Mesothelial cell of epicardium (in vitro differentiated cells): ENCODE measurements around the gene PPARGC1A. TPM values are rescaled to one million over a fixed set of nuclear protein-coding genes. Genes with fewer than 3 reads are reported as not detected.

Experiments used
- DNase-seq, 2 experiments: peaks; one replicate each; pipeline ENCODE4 v3.0.0; 2021; ENCODE audit warnings: low spot score in 2 of 2; ENCODE audit not compliant: unreplicated experiment in 2 of 2
- H3K27ac Mint-ChIP-seq: 2 replicates; pipeline ENCODE4 v1.8.0; 2021; ENCODE audit warnings: mixed read lengths
- H3K27me3 Mint-ChIP-seq: 2 replicates; pipeline ENCODE4 v1.8.0; 2021; ENCODE audit warnings: low read depth, mixed read lengths
- H3K36me3 Mint-ChIP-seq: 2 replicates; pipeline ENCODE4 v1.8.0; 2021; ENCODE audit warnings: mixed read lengths
- H3K4me1 Mint-ChIP-seq: 2 replicates; pipeline ENCODE4 v1.8.0; 2021; ENCODE audit warnings: mixed read lengths
- H3K4me3 Mint-ChIP-seq: 2 replicates; pipeline ENCODE4 v1.8.0; 2021; ENCODE audit warnings: mild to moderate bottlenecking, moderate library complexity, mixed read lengths
- H3K9me3 Mint-ChIP-seq: 2 replicates; pipeline ENCODE4 v1.8.0; 2021; ENCODE audit warnings: mixed read lengths
- CTCF ChIP-seq: fragments of 200-600 bp; sonication (generic); IDR thresholded peaks from one replicate; pipeline ENCODE4 v1.5.0; 2021; ENCODE audit warnings: antibody characterized with exemption; ENCODE audit not compliant: unreplicated experiment
- total RNA-seq: library from RNA; stranded (reverse); gene quantifications from 3 replicates; pipeline ENCODE4 v1.2.1, GENCODE V29; 2021

The PPARGC1A gene
- total RNA-seq, 1 donor from 2014 or later = 3.7 TPM

- H3K36me3 Mint-ChIP-seq = no peaks in the 10 kb centered on the region
- no peak overlapping the region for H3K27ac Mint-ChIP-seq
- H3K9me3 Mint-ChIP-seq = no peaks in the 10 kb centered on the region
- no peak for DNase-seq
- H3K4me1 Mint-ChIP-seq = no peaks in the 10 kb centered on the region
- H3K27me3 Mint-ChIP-seq = no peaks in the 10 kb centered on the region
- TF ChIP-seq CTCF = no peak
- H3K4me3 Mint-ChIP-seq = no peak overlapping the region
Observed at GRCh38 chr4:23860919-23861318, 28.9 kb downstream of the PPARGC1A start.

GRCh38 chr4:23857367-23857959, 32.4 kb downstream of the PPARGC1A start:
- H3K27me3 Mint-ChIP-seq = peaks cover under 1% of the 10 kb centered on the region
- H3K27ac Mint-ChIP-seq = no peak overlapping the region
- no peaks in the 10 kb centered on the region for H3K9me3 Mint-ChIP-seq
- H3K4me1 Mint-ChIP-seq = peaks cover 12% of the 10 kb centered on the region
- no peak overlapping the region for H3K4me3 Mint-ChIP-seq
- no peaks in the 10 kb centered on the region for H3K36me3 Mint-ChIP-seq
- no peak for DNase-seq
- TF ChIP-seq CTCF = no peak

GRCh38 chr4:23856630-23857029, 33.2 kb downstream of the PPARGC1A start:
- no peak for DNase-seq
- Mint-ChIP-seq H3K4me1 (peaks cover 12% of the 10 kb centered on the region), H3K36me3 (no peaks in the 10 kb centered on the region), H3K27ac (no peak overlapping the region), H3K4me3 (no peak overlapping the region), H3K27me3 (peaks cover 3% of the 10 kb centered on the region), H3K9me3 (no peaks in the 10 kb centered on the region)
- TF ChIP-seq CTCF = no peak

GRCh38 chr4:23855912-23856605, 33.8 kb downstream of the PPARGC1A start:
- Mint-ChIP-seq H3K36me3 (no peaks in the 10 kb centered on the region), H3K9me3 (no peaks in the 10 kb centered on the region), H3K27me3 (peaks cover 3% of the 10 kb centered on the region), H3K4me1 (peaks cover 12% of the 10 kb centered on the region), H3K4me3 (no peak overlapping the region), H3K27ac (no peak overlapping the region)
- DNase-seq = no peak
- no peak for TF ChIP-seq CTCF

GRCh38 chr4:23853986-23854660, 35.7 kb downstream of the PPARGC1A start:
- H3K27ac Mint-ChIP-seq = peak overlapping the region; percentile 32

More at GRCh38 chr4:23853986-23854660, 35.7 kb downstream of the PPARGC1A start:
- H3K4me3 Mint-ChIP-seq = no peak overlapping the region
- H3K4me1 Mint-ChIP-seq = peaks cover 12% of the 10 kb centered on the region
- DNase-seq = no peak
- no peaks in the 10 kb centered on the region for H3K9me3 Mint-ChIP-seq
- TF ChIP-seq CTCF = no peak
- no peaks in the 10 kb centered on the region for H3K36me3 Mint-ChIP-seq
- peaks cover 3% of the 10 kb centered on the region for H3K27me3 Mint-ChIP-seq
